T-helper 2 cell treated with Interferon-gamma antibody and Interleukin-4, amounts not matched to agents 100 ng/mL and 5 ng/mL, for 36 hours (primary cell): ENCODE measurements around the gene CALY. TPM values are rescaled to one million over a fixed set of nuclear protein-coding genes. Genes with fewer than 3 reads are reported as not detected.
"Not testable (repeated sequence)": the region's sequence is repeated elsewhere in the genome, so short reads cannot be mapped to it uniquely, and the experiment has no call there.

Experiments used
- intact Hi-C: fragments of 100-400 bp; cut with micrococcal nuclease; formaldehyde crosslinking; loops from one replicate; pipeline ENCODE4 v1.15.1; 2023
- total RNA-seq: library from RNA; stranded (reverse); gene quantifications from 2 replicates; pipeline ENCODE4 v1.2.3, GENCODE V29; 2022

The CALY gene
- total RNA-seq, 1 donor from 2014 or later: not detected

GRCh38 chr10:133367461-133367860 lies 30.8 kb upstream of the CALY start:
- intact Hi-C loops: not testable (repeated sequence)

- intact Hi-C loops: no loop called here
These were observed 30.1 kb upstream of the CALY start for GRCh38 chr10:133366751-133367150.

- intact Hi-C loops: no loop called here
These were observed 29.4 kb upstream of the CALY start for GRCh38 chr10:133366130-133366478.

GRCh38 chr10:133365461-133366129 lies 28.9 kb upstream of the CALY start:
- intact Hi-C loops: no loop called here

GRCh38 chr10:133364645-133365431 lies 28.1 kb upstream of the CALY start:
- intact Hi-C loops: no loop called here

GRCh38 chr10:133362846-133363245 lies 26.1 kb upstream of the CALY start:
- intact Hi-C loops: no loop called here

- intact Hi-C loops: no loop called here
These were observed 25.2 kb upstream of the CALY start for GRCh38 chr10:133361773-133362441.

- intact Hi-C loops: no loop called here
These were observed 24.5 kb upstream of the CALY start for GRCh38 chr10:133361227-133361626.

GRCh38 chr10:133359972-133360610 lies 23.4 kb upstream of the CALY start:
- intact Hi-C loops: loop anchor here (1.0 kb wide), 1 partner anchor 13 kb away; the partner anchor contains the start of gene ECHS1

- intact Hi-C loops: no loop called here
These were observed 22.9 kb upstream of the CALY start for GRCh38 chr10:133359554-133359971.

- intact Hi-C loops: loop anchor here (1.0 kb wide), 2 partner anchors 35 to 50 kb away; partner anchors contain the start of gene MTG1
These were observed 22.2 kb upstream of the CALY start for GRCh38 chr10:133358925-133359310.

- intact Hi-C loops: loop anchor here (1.0 kb wide), 2 partner anchors 36 to 49 kb away; partner anchors contain the start of gene MTG1
These were observed 21.6 kb upstream of the CALY start for GRCh38 chr10:133358162-133358924.

GRCh38 chr10:133357285-133358161 lies 20.8 kb upstream of the CALY start, which contains the start of gene FUOM:
TSS of gene FUOM (minus strand) at chr10:133358019. CDS start at chr10:133358007, 12 bp downstream.
- intact Hi-C loops: loop anchor here (1.0 kb wide), 3 partner anchors 21 to 48 kb away; partner anchors contain the start of gene MTG1

GRCh38 chr10:133356549-133357284 lies 20.0 kb upstream of the CALY start:
- intact Hi-C loops: loop anchor here (1.0 kb wide), 1 partner anchor 22 kb away; no protein-coding TSS in a partner anchor

- intact Hi-C loops: no loop called here
These were observed 19.3 kb upstream of the CALY start for GRCh38 chr10:133355991-133356390.

- intact Hi-C loops: no loop called here
These were observed 18.6 kb upstream of the CALY start for GRCh38 chr10:133355266-133355665.

- intact Hi-C loops: no loop called here
These were observed 18.1 kb upstream of the CALY start for GRCh38 chr10:133354672-133355240.

- intact Hi-C loops: no loop called here
These were observed 17.4 kb upstream of the CALY start for GRCh38 chr10:133353988-133354605.
